ENCODE results near the gene POU2F2.

Gene POU2F2

GRCh38 chr19:42154471-42155323, 22.5 kb upstream of the POU2F2 start:
- DNase-seq (ENCODE audit: low read depth in 2 of 2): no peak

DNA sequence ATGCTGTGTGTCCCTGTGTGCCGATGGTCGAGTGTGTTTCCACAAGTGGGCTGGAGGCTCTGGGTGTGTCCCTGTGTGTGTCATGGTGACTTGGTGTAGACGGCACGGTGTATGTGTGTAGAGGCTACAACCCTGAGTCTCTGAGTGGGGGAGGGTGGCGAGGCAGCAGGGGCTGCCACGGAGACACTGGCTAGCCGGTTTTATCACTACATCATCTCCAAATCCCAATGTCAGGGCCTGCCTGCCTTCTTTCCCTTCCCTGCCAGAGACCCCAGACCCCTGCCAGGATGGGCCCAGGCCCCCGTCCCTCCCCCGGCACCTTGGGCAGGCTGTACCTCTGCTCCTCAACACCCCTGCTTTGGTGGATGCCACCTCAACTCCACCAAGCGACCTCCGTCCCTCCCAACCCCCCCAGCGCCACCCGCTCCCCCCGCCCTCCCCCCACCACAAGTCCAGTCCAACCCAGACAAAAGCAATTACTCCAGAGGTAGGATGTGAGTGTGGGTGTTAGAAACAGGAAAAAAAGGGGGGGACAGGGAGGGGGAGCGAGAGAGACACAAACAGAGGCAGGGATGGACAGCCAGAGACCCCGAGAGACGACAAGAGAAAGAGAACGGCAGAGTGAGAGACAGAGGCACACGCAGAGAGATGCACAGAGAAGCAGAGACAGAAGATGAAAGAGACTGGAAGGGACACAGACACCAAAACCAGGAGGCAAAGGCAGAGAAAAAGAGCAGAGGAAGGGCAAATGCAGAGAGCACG, 21.6 kb upstream of the POU2F2 start:
- no peak for DNase-seq (ENCODE audit: low read depth in 2 of 2)

DNA sequence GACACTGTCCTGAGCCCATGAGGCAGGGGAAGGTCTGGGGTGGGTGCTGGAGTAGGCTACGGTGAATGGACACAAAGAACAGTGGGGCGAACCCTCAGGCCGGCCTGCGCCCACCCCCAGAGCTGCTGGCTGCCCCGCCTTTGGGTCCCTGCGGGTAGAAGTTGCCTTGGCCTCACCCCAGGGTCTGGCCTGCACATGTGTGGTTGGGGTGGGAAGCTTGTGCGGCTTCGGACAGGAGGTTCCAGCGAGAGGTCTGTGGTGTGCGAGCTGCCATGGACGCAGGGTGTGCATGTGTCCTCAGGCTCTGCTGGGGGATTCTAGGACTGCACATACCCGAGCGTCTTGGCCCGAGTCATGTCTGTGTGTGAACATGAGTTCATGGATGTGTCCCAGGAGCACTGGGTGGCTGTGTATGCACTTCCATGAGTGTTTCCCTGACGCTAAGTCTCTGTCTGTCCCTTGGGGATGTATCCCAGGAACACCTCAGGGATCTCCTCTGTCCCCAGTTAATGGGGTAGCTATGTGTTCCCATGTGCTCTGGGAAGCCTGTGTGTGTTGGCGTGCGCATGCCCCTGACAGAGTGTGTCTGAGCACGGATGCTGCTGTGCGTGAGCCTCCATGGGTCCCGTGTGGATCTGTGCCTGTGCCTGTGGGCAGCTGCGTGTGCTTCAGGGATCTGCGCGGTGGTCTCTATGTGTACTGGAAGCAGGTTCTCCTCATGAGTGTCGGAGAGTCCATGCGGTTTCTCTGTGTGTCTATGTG, 20.8 kb upstream of the POU2F2 start:
- DNase-seq (ENCODE audit: low read depth in 2 of 2): no peak

DNA sequence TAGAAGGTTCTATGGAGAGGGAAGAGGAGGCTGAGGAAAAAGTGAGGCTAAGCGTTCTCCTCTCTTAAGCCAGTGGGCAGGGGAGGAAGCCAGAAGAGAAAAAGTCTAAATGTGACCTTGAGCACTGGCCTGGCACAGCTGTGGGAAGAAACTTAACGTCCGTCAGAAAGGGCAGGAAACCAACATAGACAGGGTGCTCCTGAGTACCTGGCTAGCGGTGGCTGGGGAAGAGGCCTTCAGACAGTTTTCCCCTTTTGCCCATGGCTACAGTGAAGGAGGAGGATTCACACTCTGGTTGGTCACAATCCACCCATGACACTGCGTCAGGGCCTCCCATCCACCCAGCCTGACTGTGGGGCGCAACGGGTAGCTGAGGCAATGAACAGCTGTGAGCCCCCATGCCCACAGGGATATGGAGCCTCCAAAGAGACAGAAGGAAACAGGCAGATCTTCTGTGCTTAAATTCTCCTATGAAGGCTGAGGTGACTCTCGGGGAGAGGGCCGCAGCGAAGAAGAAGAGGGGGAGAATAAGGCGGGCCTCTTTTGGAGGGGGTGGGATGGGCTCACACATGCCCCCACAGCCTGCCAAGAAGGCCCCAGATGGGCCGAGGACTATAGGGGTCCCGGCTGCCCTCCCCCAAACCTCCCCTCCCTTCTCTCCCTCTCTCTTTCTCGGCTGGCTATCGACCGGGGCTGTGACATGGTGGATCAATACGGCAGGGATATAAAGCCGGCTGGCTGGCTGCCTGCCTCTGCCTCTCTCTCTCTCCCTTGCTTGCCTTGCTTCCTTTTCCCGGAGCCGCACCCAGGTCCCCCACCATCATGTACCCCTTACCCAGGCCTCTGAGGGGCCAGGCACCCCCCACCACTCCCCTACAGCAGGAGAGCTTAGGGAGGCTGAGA, 19.8 kb upstream of the POU2F2 start:
- DNase-seq (ENCODE audit: low read depth in 2 of 2): no peak

- no peak for DNase-seq (ENCODE audit: low read depth in 2 of 2)
Observed at GRCh38 chr19:42150911-42151361, 18.7 kb upstream of the POU2F2 start.

GRCh38 chr19:42150364-42150763, 18.1 kb upstream of the POU2F2 start:
- DNase-seq (ENCODE audit: low read depth in 2 of 2): no peak

DNA sequence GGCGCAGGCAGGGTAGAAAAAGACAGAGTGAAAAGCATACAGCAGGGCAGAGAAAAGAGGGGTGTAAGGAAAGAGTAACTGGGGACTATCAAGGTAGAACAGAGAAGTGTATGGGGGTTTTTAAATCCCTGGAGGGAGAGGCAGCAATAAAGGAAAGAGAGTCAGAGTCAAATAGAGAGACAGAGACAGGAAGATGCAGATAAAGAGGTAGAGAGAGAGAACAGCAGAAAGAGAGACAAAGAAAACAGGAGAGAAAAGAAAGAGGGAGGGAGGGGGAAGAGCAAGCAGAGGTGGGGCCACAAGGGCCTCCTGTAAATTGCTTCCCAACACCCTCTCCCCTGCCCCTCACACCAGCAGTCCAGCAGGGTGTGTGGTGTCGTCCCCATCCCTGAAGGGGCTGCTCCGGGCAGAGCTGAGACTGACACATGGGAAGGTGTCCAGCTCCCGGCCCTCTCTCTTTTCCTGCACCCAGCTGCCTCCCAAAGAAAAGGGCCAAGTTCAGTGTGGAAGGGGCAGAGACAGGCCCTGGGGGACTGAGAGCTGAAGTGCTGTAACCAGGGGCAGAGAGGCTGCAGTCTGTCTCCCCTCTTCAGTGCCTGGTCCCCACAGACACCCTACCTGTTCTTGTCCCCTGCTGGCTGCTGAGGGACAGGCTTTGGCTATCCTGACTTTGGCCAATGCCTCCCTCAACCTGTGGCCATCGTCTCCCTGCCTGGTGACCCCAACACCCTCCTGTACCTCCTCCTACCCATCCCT, 17.4 kb upstream of the POU2F2 start:
- DNase-seq (ENCODE audit: low read depth in 2 of 2): no peak

DNA sequence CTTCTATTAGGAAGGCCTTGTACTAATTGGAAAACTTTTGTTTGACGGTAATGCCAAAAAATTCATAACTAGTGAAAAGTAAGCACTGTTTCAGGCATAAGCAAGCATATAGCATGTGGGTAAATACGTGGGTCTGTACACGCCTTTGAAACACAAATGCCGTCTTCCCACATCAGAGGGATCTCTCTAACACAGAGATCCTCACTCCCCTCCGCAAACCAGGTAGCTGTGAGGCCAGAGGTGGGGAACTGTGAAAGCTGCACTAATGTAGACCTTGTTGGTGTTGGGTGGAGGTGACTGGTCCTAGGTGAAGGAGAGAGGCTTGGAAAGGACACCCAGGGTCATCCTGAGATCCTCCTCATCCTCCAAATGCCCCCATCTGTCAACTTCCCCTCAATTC, 16.0 kb upstream of the POU2F2 start:
- DNase-seq (ENCODE audit: low read depth in 2 of 2): no peak

- no peak for DNase-seq (ENCODE audit: low read depth in 2 of 2)
Observed at GRCh38 chr19:42143341-42144234, 11.3 kb upstream of the POU2F2 start.

DNA sequence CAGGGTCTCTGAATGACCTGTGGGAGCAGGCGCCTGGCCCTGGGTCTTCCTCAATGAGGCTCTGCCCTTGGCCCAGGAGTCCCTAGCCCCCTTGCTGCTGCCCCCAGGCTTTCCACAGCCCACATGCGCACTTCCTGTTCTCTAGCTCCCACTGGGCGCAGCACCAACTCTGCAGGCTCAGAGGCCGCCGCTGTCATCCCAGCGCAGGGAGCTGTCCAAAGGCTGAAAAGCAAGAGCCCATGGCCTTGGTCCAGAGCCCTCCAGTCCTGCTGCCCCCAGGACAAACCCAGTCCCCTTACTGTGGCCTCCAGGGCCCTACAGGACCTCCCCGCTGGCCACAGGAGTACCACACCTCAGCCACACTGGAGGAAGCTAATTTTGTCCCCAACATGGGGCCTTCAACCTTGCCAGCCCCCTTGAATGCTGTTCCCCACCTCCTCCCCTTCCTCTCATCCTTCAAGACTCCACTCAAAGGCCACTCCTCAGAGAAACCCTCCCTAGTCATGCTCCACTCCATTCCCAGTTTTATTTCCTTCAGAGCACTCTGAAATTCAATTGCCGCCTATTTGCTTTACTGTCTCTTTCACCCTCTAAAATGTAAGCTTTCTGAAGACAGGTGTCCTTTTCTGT, 8.0 kb upstream of the POU2F2 start:
- no peak for DNase-seq (ENCODE audit: low read depth in 2 of 2)

DNA sequence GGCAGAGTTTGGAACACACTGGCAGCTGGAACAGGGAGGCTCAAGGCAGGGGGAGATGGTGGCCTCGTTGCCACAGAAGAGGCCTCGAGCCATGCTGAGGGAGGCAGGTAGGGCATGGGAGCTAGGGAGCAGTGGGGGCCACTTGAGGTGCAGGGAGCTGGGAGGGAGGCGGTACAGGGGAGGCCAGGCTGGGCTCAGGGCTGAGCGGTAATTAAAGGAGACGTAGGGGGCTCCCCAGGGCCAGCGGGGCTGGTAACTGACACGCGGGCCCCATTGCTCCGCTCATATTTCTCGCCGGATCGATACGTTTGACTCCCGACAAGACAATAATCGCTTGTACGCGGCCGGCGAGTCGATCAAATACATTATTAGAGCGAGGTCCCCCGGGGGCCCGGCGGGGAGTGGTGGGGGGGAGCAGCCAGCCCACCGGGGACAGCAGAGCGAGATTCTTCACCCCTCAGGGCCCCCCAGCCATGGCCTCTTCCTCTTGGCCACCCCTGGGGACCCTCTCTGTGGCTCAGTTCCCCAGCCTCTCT, 2.4 kb upstream of the POU2F2 start:
- DNase-seq (ENCODE audit: low read depth in 2 of 2): no peak

GRCh38 chr19:42132851-42133528, 744 bp upstream of the POU2F2 start:
- peak; percentile 72 to 85 for DNase-seq (ENCODE audit: low read depth in 2 of 2)

DNA sequence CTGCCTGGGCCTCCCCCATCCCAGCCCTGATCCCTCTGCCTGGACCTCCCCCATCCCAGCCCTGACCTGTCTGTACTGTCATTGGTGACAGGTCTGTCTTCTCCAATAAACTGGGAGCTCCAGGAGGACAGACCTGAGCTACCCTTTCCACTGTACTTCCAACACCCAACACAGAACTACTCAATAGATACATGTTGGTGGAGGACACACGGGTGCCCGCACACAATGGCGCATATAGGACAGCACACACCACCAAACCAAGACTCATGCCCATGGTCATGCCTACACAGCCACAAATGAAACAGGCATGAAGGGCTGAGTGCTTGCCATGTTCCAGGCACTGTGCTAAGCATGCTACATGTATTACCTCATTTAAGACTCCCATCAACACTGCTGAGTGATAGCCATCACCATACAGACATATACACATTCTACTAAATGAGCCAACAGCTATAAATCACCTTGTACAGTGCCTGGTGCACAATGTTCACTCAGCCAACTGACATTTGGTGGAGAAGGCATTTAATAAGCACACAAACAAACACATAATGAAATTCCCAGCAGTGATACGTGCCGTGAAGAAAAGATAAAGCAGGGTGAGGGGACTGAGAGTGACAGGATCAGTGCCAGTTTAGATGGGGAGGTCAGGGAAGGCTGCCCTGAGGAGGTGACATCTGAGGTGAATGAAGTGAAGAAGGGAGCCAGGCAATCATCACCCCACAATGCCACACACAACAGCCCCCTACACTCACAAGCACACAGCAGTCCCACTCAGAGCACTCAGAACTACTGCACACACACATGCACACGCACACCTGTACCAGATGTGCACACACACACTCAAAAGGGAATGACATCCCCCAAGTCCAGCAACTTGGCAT, 857 bp downstream of the POU2F2 start:
- DNase-seq (ENCODE audit: low read depth in 2 of 2): no peak

DNA sequence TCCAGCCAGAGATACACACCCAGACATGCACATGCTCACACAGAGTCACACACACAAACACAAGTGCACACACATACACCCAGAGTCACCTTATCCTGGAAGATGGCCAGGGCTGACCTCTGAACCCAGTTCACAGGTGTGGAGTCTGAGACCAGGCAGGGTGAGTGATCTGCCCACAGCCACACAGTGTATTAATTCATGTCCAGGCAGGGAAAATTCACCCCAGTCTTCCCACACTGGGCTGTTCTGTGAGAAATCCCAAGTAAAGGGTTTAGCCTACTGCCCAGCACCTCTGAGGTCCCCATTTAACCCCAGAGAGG, 2.0 kb downstream of the POU2F2 start:
- DNase-seq (ENCODE audit: low read depth in 2 of 2): no peak

- DNase-seq (ENCODE audit: low read depth in 2 of 2): no peak
Observed at GRCh38 chr19:42129399-42130253, 2.6 kb downstream of the POU2F2 start.

DNA sequence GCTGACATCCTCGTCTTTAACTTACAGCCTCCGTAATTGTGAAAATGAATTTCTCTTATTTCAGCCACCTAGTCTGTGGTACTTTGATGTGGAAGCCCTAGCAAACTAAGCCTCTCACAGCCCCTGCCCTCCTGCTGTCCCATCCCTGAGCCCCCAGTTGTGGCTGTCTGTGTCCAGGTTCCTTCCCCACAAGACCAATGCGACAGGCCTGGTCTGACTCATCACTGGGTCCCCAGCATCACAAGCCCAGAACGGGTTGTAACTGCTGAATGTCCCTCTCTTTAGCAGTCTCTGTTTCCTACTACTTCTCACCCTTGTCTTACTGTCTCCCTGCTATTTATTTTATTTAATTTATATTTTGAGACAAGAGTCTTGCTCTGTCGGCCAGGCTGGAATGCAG, 5.7 kb downstream of the POU2F2 start:
- no peak for DNase-seq (ENCODE audit: low read depth in 2 of 2)
